8988T (cell line): ENCODE results near the gene RPL12.

Source experiments
- DNase-seq: peaks from one replicate; pipeline ENCODE4 v3.0.0; 2011

The RPL12 gene

DNA sequence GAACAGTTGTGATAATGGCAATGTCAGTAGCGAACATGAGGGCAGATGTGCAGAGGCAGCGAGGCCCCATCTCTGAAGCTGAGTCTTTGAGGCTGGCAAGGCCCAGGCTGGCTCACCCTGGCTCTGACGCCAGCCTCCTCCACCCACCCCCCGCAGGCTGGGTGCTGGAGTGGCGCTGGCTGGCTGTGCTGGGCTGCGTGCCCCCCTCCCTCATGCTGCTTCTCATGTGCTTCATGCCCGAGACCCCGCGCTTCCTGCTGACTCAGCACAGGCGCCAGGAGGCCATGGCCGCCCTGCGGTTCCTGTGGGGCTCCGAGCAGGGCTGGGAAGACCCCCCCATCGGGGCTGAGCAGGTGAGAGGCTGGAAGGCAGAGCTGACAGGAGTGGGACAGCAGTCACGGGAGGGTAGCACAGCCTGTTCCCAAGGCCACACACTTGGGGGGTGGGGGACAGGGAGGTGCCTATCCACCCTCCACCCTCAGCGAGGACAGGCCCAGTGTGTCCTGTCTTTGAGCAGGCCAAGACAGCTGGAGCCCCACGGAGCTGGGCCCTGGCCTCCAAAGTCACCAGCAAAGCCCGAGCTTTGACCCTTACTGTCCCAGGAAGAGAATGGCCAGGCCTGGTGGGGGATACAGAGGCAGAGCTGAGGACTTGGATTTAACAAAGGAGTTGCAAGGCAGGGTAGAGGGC is 48.7 kb downstream of the RPL12 start:
- no peak for DNase-seq

DNA sequence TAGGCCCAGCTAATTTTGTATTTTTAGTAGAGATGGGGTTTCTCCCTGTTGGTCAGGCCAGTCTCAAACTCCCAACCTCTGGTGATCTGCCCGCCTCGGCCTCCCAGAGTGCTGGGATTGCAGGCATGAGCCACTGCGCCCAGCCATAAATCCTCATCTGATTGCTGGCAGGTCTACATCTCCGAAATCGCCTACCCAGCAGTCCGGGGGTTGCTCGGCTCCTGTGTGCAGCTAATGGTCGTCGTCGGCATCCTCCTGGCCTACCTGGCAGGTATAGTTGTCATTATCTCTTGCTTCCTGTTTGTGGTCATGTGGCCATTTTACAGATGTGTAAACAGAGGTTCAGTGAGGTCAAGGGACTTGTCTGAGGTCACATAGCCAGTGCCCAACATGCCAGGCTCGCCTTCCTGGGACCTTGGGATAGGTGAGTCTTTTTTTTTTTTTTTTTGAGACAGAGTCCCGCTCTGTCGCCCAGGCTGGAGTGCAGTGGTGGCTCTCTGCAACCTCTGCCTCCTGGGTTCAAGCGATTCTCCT is 51.4 kb downstream of the RPL12 start:
- no peak for DNase-seq

DNA sequence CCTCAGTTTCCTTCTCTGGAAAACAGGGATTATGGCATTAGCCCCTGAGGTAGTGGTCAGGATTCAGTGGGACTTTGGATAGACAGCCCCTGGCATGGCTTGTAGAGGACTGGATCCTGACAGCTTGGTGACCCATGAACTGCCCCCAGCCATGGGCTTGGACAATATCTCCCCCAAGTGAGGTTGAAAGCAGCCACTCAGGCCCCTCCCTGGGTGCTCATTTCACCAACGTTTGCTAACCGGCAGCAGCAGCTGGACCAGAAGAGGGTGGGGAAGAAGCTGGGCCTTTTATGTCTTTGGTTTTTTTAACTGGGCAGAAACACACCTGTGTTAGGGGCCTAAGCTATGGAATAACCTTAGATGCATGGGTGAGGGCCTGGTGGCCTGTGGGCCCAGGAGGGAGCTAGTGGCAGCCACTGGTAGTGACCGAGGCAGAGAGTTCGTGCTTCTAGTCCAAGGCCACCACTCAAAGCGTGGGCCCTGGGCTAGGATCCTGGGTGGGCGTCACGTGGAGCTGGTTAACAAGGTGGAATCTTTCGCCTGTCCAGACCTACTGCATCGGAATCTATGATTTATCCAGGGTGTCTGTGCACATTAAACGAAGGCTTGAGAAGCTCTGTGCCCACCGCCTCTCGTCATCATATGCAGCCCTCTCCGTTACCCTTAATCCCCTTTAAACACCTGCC is 52.3 kb downstream of the RPL12 start:
- DNase-seq: no peak

DNA sequence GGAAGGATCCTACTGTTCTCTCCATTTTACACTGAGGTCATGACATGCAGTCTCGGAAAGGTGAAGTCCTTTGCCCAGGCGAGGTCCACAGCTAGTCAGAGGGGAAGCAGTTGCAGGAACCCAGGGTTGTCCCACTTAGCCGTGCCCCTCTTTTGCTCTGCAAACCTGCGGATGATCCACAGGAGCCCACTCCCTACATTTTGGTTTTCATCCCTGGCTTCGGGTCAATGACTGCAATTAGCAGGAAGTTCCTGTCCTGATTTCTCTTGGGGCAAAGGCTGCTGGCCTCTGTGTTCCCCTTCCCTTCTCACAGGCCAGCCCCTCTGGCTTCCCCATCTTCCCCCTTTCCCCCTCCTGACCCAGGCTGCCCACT is 52.9 kb downstream of the RPL12 start:
- no peak for DNase-seq
